NCI-H510A treated with DMSO at 0.1 percent for 48 hours (cell line): ENCODE results near the gene ANGPTL4.
A peak's percentile ranks its signal among the peaks of the same experiment; 100 is the strongest.
"Not testable (repeated sequence)": the region's sequence is repeated elsewhere in the genome, so short reads cannot be mapped to it uniquely, and the experiment has no call there.

Experiments used
- DNase-seq: peaks from one replicate; lab custom pipeline; 2025; lab: John Stamatoyannopoulos, UW

ANGPTL4 gene

GRCh38 chr19:8334458-8335342 lies 29.3 kb upstream of the ANGPTL4 start:
- DNase-seq = peak; percentile 79

DNA sequence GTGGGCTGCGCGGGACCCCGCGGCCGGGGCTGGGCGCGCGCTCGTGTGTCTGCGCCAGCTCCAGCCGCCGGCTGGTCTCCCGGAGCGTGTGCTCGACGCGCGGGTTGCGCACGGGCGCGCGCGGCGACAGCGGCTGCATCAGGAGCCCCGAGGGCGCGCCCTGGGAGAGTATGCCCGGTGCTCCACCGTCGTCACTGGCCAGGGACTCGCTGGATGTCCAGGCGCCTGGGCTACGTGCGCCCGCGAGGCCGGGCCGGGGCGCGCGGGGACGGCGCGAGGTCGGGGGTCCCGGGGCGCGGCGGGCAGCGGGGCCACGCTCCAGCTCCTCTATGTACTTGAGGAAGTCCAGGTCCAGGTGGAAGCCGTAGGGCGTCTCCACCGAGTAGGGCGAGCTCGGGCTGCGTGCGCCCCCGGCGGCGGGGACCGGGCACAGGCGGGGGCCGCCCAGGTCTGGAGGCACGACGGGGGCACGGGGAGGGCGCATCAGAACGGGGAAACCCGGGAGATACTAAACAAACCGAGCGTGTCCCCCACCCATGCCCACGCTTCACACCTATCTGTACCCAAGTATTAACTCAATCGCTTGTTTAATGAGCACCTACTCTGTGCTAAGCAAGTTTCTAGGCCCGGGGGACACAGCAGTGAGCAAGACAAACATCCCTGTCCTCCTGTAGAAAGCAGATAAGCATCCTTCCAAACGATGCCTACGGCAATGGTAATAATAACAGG lies 28.4 kb upstream of the ANGPTL4 start:
- no peak for DNase-seq

DNA sequence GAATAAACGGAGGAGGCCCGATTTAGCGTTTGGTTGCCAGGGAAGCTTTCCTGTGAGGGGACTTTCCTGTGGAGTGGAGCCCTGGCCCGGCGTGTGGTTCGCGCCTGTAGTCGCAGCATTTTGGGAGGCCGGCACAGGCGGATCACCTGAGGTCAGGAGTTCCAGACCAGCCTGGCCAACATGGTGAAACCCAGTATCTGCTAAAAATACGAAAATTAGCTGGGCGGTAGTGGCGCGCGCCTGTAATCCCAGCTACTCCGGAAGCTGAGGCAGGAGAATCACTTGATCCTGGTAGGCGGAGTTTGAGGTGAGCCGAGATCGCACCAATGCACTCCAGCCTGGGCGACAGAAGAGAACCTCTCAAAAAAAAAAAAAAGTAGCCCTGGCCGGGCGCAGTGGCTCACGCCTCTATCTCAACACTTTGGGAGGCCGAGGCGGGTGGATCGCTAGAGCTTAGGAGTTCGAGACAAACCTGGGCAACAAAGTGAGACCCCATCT lies 27.8 kb upstream of the ANGPTL4 start:
- peak; percentile 59 for DNase-seq

DNA sequence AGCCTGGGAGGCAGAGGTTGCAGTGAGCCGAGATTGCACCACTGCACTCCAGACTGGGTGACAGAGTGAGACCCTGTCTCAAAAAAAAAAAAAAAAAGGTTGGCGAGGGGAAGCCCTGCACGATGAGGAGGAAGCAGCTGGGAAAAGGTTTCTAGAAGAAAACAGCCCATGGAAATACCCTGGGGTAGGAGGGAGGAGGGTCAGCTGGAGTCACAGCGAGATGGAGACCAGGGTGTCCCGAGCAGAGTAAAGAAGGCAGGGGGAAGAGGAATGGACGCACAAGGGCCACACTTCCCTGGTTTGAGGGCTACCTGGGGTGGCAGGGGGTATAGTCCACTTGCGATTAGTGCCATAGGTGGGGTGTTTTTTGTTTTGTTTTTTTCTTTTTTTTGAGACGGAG lies 27.3 kb upstream of the ANGPTL4 start:
- no peak for DNase-seq

- no peak for DNase-seq
Measured at GRCh38 chr19:8337728-8338127, 26.2 kb upstream of the ANGPTL4 start.

GRCh38 chr19:8338835-8339234 lies 25.1 kb upstream of the ANGPTL4 start:
- DNase-seq = no peak

DNA sequence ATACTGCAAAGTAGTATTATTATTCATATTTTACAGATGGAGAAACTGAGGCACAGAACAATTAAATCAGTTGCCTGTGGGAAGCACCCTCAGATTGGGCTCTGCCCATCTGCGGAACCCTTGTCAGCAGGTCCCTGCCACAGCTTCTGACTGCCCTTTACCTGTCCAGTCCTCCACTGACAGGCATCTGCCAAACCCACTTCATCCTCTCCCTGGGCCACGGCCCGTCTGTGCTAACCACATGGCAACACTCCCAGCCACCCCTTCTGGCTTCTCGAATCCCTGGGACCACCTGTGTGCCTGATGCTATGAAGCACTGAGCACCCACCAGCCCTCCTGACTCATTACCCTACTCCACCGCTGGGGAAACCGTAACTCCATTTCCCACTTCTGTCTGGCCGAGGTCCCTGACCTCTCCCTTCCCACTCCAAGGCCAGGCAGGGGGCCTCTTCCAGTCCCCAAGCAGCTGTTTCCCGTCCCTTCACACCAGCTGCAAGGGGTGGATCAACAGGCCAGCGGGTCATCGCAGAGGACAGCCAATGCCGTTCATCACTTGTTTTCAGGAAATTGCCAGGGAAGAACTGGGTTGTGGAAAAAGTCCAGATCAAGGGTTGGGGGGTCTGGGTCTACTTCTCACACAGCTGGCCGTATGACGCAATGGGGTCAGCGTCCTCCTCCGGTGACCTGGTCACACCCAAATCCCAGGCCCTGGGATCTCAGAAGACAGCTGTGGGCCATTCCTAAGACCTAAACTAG lies 23.4 kb upstream of the ANGPTL4 start:
- DNase-seq = no peak

GRCh38 chr19:8341504-8341903 lies 22.5 kb upstream of the ANGPTL4 start:
- not testable (repeated sequence) for DNase-seq

DNA sequence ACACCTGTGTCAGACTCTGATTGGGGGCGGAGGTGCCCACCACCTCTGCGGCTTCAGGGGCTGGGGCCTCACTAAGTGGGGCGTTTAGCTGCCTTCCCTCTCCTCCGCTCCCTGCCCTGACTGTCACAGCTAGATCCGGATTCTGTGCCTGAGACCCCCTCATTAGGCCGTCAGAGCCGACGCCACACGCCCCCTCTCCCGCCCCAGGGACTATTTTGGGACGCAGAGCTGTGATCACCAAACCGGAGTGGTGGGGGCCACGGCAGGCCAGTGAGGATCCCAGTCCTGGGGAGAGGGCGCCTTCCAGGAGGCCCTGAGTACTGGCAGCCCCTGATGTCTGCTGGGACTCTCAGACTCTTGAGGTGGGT lies 21.7 kb upstream of the ANGPTL4 start:
- no peak for DNase-seq

- DNase-seq = peak; percentile 89
Measured at GRCh38 chr19:8342684-8343482, 21.1 kb upstream of the ANGPTL4 start, which contains the start of gene KANK3. Gene KANK3 (minus strand): TSS chr19:8343262. CDS start chr19:8337828, 5,434 bp downstream.

DNA sequence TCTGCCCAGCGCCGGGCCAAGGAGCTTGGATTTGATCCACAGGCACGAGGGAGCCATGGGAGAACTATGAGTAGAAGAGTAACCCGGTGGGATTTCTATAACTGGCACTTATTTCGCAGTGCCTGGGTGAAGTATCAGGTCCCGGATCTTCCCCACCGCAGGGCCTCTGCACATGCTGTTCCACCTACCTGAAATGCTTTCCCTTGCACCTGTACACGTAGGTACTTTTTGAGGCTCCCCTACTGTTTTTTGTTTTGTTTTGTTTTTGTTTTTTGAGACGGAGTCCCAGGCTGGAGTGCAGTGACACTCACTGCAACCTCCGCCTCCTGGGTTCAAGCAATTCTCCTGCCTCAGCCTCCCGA lies 20.5 kb upstream of the ANGPTL4 start:
- no peak for DNase-seq

GRCh38 chr19:8349629-8350372 lies 14.2 kb upstream of the ANGPTL4 start:
- not testable (repeated sequence) for DNase-seq

DNA sequence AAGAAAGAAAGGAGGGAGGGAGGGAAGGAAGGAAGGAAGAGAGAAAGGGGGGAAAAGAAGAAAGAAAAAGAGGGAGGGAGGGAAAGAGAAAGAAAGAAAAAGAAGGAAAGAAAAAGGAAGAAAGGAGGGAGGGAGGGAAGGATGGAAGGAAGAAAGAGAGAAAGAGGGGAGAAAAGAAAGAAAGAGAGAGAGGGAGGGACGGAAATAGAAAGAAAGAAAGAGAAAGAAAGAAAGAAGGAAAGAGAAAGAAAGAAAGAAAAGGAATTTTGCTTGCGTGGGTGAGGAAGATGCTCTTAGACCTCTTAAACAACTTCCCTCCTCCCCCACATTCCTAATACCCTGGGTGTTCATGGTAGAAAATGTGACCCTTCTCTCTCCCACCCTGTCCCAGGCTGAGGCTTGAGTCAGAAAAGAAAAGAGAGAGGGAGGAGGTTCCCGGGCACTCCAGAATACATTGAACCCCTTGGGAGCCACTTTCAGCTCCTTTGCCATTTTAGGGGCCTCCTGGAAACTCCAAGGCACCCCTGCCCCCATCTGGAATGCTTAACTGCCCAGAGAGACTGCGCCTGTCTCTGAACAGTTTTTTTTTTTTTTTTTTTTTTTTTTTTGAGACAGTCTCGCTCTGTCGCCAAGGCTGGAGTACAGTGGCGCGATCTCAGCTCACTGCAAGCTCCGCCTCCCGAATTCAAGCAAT lies 11.7 kb upstream of the ANGPTL4 start:
- no peak for DNase-seq

GRCh38 chr19:8352845-8353244 lies 11.1 kb upstream of the ANGPTL4 start:
- DNase-seq = not testable (repeated sequence)

- no peak for DNase-seq
Measured at GRCh38 chr19:8355631-8356402, 8.1 kb upstream of the ANGPTL4 start.

GRCh38 chr19:8357007-8357521 lies 6.9 kb upstream of the ANGPTL4 start:
- no peak for DNase-seq

- no peak for DNase-seq
Measured at GRCh38 chr19:8358948-8359347, 5.0 kb upstream of the ANGPTL4 start.

- no peak for DNase-seq
Measured at GRCh38 chr19:8360196-8360595, 3.8 kb upstream of the ANGPTL4 start.
